ENCODE results near the gene CKAP4. TPM values are rescaled to one million over a fixed set of nuclear protein-coding genes. Genes with fewer than 3 reads are reported as not detected.
A peak's percentile ranks its signal among the peaks of the same experiment; 100 is the strongest.

The CKAP4 gene
- total and polyA plus RNA-seq, 2 of the 13 experiments (the other 11 are each of a cell fraction or from before 2014, with no cell fraction given): 39.2 to 70.2 TPM

DNA sequence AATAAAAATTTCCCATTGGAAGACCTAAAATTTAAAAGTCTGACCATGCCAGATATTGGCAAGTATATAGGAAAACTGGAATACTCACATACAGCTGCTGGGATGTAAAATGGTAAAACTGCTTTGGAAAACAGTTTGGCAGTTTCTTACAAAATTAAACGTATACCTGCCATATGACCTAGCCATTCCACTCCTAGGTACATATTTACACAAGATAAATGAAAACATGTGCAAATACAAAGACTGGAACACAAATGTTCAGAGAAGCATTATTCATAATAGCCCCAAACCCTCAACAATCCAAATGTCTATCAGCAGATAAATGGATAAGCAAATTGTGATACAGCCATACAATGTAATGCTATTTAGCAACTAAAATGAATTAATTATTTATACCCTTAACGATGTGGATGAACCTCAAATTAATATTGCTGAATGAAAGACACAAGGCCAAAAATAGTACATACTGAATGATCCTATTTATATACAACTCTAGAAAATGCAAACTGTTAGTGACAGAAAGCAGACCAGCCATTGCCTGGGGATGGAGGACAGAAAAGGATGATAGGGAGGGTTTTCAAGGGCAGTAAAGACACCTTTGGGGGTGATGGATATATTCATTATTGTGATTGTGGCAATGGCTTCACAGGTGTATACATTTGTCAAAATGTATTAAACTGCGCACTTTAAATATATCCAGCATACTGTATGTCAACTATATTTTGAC, 33.4 kb upstream of the CKAP4 start (continued):
- TF ChIP-seq ARID5B (CRISPR knock-in tag; IDR thresholded peaks at IDR 0.05): peak; percentile 73

DNA sequence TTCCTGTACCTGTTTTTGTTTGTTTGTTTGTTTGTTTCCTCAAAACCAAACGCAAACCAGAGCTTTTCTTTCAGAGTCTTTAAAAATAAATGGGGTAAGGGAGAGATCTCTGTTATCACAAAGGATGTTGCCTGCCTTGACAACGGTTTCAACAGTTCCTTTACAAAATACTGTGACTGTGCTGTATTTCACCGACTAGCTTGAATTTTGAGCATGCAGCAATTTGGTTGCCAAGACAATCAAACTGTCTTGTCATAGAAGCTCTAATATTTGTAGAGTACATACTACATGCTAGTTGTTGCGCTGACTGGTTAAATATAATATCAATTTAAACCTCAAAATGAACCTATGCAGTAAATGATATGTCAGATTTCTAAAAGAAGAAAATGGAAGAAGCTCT, 32.3 kb upstream of the CKAP4 start:
- no peak overlapping the region for H3K4me3 ChIP-seq (replicated peaks in 1 of 3; ENCODE audit: insufficient read depth in 1 of 3, low read depth in 2 of 3, low read length in 3 of 3)
- H3K9me3 ChIP-seq (ENCODE audit: low read length): no peaks in the 10 kb centered on the region
- in situ Hi-C loops (cut with HindIII; ENCODE audit: extremely low pct_ligation_motif_present, low pct_unique_long_range_greater_than_20kb) (loop anchor here (5.0 to 10.0 kb wide), 2 partner anchors 53 to 185 kb away; no protein-coding TSS in a partner anchor), intact Hi-C loops (cut with micrococcal nuclease; ENCODE audit: unreplicated experiment) (no loop called here)
- H3K27me3 ChIP-seq (ENCODE audit: control insufficient read depth in 1 of 2, insufficient read depth in 2 of 2, low read length in 2 of 2): peaks cover 0 to 24% of the 10 kb centered on the region in 2 experiments; a peak in 3 of 5 replicates
- ChIA-PET POLR2A (interaction anchor here (1.2 to 2.9 kb wide), 2 partner anchors 32 to 53 kb away, joined by 3 to 13 read pairs; partner anchors contain the start of gene CKAP4), CTCF (ENCODE audit: low intra/inter-chr PET ratio, low total read pairs) (interaction anchor here (1.6 kb wide), 1 partner anchor 53 kb away, joined by 9 read pairs; no protein-coding TSS in a partner anchor)
- FAIRE-seq (no peak), ATAC-seq (no peak), DNase-seq (ENCODE audit: low spot score) (no peak)
- H3K9ac ChIP-seq (ENCODE audit: insufficient read depth, low read depth, low read length): no peak overlapping the region
- H3K36me3 ChIP-seq (replicated peaks in 1 of 2; ENCODE audit: control insufficient read depth in 1 of 2, insufficient read depth in 2 of 2, low read length in 2 of 2): no peaks in the 10 kb centered on the region
- H3K4me1 ChIP-seq (ENCODE audit: insufficient read depth, low read length): peaks cover 72% of the 10 kb centered on the region
- TF ChIP-seq ZNF878 (CRISPR knock-in tag; IDR thresholded peaks at IDR 0.05) (no peak), MAFK (conservative IDR thresholded peaks at IDR 0.05 in 1 of 2, IDR thresholded peaks at IDR 0.05 in 1 of 2; ENCODE audit: low read length in 2 of 2) (0 out of 4 replicates have a peak, but pooled peaks of 1 of the 2 experiments have one; percentile 22)
- no peak overlapping the region for H2AFZ ChIP-seq (ENCODE audit: low read length)
- BruUV-seq (replicated peaks): no TSS peak
- no peaks in the 10 kb centered on the region for H3K79me2 ChIP-seq (ENCODE audit: insufficient read depth, low read length)
- H4K20me1 ChIP-seq (ENCODE audit: insufficient read depth, low read length): no peaks in the 10 kb centered on the region
- no peak overlapping the region for H3K4me2 ChIP-seq (ENCODE audit: low read depth, low read length)
- WGBS (ENCODE audit: low lambda C conversion rate): 25% methylated on average over 4 of the region's 4 CpGs
- H3K27ac ChIP-seq (ENCODE audit: extremely low read length, insufficient read depth, low read length): no peak overlapping the region

Measured in HepG2 (cell line).